Erythroblast (primary cell): ENCODE data around the gene INS.

Source experiments
- DNase-seq, 2 experiments: peaks; one replicate each; lab custom pipeline; 2025; lab: John Stamatoyannopoulos, UW
- GATA1 ChIP-seq: IDR thresholded peaks from 2 replicates; pipeline ENCODE4 v1.6.1; 2011; ENCODE audit warnings: low read depth, mild to moderate bottlenecking, control low read depth, low read length, moderate library complexity
- POLR2A ChIP-seq: IDR thresholded peaks from 2 replicates; pipeline ENCODE4 v1.6.1; 2011; ENCODE audit warnings: mild to moderate bottlenecking, low read length

Gene INS

GRCh38 chr11:2156416-2157182 lies 4.4 kb downstream of the INS start:
- TF ChIP-seq POLR2A (no peak), GATA1 (no peak)
- DNase-seq: peak; percentile 39 to 60

- no peak for DNase-seq
- TF ChIP-seq POLR2A (no peak), GATA1 (no peak)
Measured at GRCh38 chr11:2155511-2155910, 5.5 kb downstream of the INS start.

- TF ChIP-seq POLR2A (no peak), GATA1 (no peak)
Measured at GRCh38 chr11:2154889-2155288, 6.1 kb downstream of the INS start.

GRCh38 chr11:2154195-2154585 lies 6.8 kb downstream of the INS start:
- no peak for TF ChIP-seq GATA1
- TF ChIP-seq POLR2A: no peak
- DNase-seq: no peak

More at GRCh38 chr11:2154889-2155288, 6.1 kb downstream of the INS start:
- no peak for DNase-seq

- DNase-seq: no peak
- TF ChIP-seq POLR2A (no peak), GATA1 (no peak)
Measured at GRCh38 chr11:2153581-2154194, 7.3 kb downstream of the INS start.

GRCh38 chr11:2151500-2152257 lies 9.3 kb downstream of the INS start:
- no peak for TF ChIP-seq POLR2A
- no peak for TF ChIP-seq GATA1
- peak; percentile 74 to 85 for DNase-seq

- TF ChIP-seq POLR2A (no peak), GATA1 (no peak)
- DNase-seq: peak in 1 of 2 experiments; percentile 20
Measured at GRCh38 chr11:2149864-2150847, 10.9 kb downstream of the INS start.

- DNase-seq: no peak
- no peak for TF ChIP-seq POLR2A
- TF ChIP-seq GATA1: no peak
Measured at GRCh38 chr11:2149460-2149859, 11.5 kb downstream of the INS start.

GRCh38 chr11:2148595-2148994 lies 12.4 kb downstream of the INS start:
- DNase-seq: no peak
- TF ChIP-seq POLR2A: no peak
- no peak for TF ChIP-seq GATA1

- TF ChIP-seq POLR2A (no peak), GATA1 (no peak)
- no peak for DNase-seq
Measured at GRCh38 chr11:2147391-2147790, 13.6 kb downstream of the INS start.

GRCh38 chr11:2146051-2146450 lies 15.0 kb downstream of the INS start:
- no peak for DNase-seq
- no peak for TF ChIP-seq POLR2A
- no peak for TF ChIP-seq GATA1

- TF ChIP-seq GATA1 (no peak), POLR2A (no peak)
Measured at GRCh38 chr11:2144544-2145248, 16.3 kb downstream of the INS start.

More at GRCh38 chr11:2144544-2145248, 16.3 kb downstream of the INS start:
- DNase-seq: no peak
